HG02678 (cell line): ENCODE results near the gene IFNK.
"Not testable (repeated sequence)": the region's sequence is repeated elsewhere in the genome, so short reads cannot be mapped to it uniquely, and the experiment has no call there.

Source experiments
- ATAC-seq: cut with Tn5 transposase; IDR thresholded peaks from one replicate; pipeline ENCODE4 v1.9.1; 2021; ENCODE audit warnings: mild to moderate bottlenecking, moderate library complexity; ENCODE audit not compliant: unreplicated experiment

IFNK gene

DNA sequence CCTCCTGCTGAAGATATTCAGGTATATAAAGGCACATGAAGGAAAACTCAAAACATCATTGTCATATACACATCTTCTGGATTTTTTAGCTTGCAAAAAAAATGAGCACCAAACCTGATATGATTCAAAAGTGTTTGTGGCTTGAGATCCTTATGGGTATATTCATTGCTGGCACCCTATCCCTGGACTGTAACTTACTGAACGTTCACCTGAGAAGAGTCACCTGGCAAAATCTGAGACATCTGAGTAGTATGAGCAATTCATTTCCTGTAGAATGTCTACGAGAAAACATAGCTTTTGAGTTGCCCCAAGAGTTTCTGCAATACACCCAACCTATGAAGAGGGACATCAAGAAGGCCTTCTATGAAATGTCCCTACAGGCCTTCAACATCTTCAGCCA, at the start of gene IFNK:
IFNK (plus strand) TSS at position 55 of the 400 bp plus-strand sequence; CDS start at position 102, 47 bp downstream.
- ATAC-seq, result no peak

DNA sequence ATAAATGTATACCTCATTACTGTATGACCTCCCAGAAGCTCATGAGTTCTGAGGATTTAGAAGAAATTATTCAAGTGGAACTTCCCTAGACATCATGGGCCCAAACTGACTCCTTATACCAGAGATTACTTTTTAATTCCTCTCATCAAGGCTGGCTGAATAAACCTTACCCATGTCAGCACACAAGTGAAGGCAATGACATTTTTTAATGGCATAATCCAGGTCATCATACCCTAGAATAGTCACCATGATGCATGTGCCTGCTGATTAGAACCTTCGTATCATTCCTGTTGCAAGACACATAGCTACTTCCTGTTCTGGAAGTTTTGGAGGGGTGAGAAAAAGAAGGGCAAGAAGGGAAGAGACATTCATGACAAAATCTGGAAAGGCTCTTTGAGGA, 49.8 kb upstream of the IFNK start:
- ATAC-seq, result no peak

DNA sequence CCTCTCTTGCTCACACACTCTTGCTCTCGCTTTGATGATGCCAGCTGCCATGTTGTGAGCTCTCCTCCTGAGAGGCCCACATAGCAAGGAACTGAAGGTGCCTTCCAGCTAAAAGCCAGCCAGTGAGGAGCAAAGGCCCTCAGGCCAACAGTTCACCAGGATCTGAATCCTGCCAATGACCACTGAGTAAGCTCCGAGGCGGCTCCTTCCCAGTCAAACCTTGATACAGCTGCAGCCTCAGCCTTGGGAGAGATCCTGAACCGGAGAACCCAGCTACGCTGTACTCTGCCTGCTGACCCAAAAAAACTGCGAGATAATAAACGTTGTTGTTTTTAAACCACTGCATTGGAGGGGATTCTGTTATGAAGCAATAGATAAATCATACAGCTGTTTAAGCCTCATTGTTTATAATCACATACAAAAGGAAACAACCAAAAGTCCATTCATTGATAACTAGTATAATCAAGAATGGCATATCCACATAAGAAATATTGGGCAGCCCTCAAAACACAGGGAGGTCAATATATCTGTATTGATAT, 49.0 kb upstream of the IFNK start:
- ATAC-seq, result no peak

GRCh38 chr9:27476870-27477515, 47.1 kb upstream of the IFNK start:
- ATAC-seq, result no peak

- ATAC-seq, result no peak
Observed at GRCh38 chr9:27478322-27478721, 45.8 kb upstream of the IFNK start.

GRCh38 chr9:27482709-27483108, 41.4 kb upstream of the IFNK start:
- ATAC-seq, result no peak

- no peak for ATAC-seq
Observed at GRCh38 chr9:27483576-27483975, 40.5 kb upstream of the IFNK start.

- peak; percentile 76 for ATAC-seq
Observed at GRCh38 chr9:27485158-27485557, 38.9 kb upstream of the IFNK start.

DNA sequence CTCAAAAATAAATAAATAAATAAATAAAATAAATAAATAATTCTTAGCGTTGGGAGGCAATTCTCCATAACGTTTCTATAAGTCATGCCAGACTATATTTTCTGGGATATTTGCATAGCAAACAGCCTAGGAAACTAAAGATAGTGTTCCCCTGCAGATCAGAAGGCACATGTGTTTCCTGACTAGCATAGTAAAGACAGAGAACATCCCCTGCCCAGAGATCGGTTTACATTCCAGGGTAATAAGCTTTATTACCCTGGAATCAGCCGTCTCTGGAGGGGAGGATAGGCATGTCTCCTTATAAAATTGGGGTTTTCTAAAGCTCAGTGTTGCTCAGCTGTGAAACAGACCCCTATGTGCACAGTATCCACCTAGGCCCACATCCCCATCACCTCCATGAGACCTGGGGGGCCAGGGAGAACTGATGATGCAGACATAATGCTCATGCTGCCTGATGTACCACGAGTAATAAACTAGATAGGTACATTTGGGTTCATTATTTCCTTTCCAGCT, 36.9 kb upstream of the IFNK start:
- no peak for ATAC-seq

DNA sequence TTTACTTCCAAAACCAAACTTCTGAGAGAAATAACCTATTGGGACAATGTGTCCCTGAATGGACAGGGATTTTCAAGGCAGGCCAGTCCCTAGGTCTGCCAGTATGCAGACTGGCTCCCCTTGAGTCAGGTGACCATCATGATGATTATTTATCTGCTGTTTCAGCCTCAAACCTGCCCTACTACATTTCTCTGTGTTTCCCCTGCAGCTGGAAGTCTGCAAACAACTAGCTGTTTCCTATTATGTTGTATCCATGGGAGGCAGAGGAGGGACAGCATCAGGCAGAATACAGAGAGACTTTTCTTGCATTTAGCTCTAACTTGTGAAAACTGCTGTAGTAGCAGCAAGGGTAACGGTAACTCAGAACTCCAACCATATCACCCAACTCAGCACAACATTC, 36.2 kb upstream of the IFNK start:
- ATAC-seq, result no peak

GRCh38 chr9:27489087-27489876, 34.8 kb upstream of the IFNK start:
- ATAC-seq, result peak; percentile 86

DNA sequence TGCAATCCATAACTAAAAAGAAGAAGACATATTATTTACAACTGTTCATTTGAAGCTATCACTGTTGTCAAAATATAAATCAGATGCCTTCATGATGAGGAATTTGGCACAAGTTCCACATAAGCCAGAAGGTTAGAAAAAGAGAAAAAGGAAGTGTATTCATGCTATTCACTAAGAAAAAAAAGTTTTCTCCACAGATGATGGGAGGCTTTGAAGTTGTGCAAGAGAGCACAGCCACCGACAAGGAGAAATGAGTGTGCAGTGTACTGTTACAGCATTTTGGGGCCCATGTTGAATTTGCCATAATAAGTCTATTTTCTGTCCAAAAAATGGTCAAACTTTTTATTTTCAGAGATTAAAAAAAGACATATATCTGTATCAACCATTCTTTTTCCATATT, 32.9 kb upstream of the IFNK start:
- ATAC-seq, result no peak

DNA sequence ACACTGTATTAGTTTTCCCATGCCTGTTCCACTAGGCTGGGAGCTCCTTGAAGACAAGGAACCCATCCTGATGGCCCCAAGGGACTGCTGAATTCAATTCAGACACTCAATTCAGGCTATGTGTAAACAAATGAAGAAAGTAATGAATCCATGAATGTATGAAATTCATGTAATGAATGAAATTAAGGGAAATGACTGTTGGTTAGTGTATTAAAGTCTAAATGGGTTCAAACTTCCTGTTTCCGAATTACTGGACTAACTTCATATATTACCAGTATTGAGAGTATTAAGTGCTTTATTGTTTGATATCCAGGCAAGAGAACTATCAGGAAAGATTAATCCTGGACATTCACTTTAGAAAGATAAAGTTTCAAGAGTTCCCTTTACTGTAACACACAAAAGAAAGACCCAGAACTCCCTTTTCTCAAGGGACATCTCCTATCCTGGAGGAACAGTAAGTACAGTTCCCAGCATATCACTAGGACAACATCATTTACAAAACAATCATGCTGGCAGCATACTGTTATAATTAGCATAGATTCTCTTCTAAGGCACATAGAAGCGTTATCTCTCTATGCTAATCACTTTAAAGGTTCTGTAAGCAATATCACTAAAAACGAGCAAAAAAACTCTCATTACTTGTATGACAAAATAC, 28.5 kb upstream of the IFNK start:
- ATAC-seq, result no peak

GRCh38 chr9:27496135-27496504, 28.0 kb upstream of the IFNK start:
- no peak for ATAC-seq

GRCh38 chr9:27497883-27498417, 26.1 kb upstream of the IFNK start:
- ATAC-seq, result no peak

GRCh38 chr9:27499451-27499850, 24.6 kb upstream of the IFNK start:
- no peak for ATAC-seq

GRCh38 chr9:27500902-27501301, 23.2 kb upstream of the IFNK start:
- ATAC-seq, result not testable (repeated sequence)

GRCh38 chr9:27503623-27504022, 20.5 kb upstream of the IFNK start:
- ATAC-seq, result no peak

DNA sequence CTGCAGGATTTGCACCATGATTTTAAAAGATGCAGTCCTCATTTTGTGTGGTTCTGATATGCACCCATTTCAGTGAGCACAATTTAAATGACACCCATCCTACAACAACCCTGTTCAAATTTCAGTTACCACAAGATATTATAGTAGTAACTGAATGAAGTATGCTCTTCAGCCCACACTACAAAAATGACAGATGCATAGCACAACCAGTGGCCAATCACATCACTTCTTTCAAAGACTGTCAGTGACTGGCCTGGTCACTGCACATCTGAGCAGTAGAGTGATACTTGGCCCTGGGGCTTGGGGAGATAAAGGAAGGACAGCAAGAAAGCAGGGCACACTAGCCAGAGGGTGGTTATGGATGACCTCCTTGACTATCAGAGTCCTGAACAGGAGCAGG, 19.8 kb upstream of the IFNK start:
- ATAC-seq, result no peak

GRCh38 chr9:27505744-27506161, 18.3 kb upstream of the IFNK start:
- no peak for ATAC-seq

DNA sequence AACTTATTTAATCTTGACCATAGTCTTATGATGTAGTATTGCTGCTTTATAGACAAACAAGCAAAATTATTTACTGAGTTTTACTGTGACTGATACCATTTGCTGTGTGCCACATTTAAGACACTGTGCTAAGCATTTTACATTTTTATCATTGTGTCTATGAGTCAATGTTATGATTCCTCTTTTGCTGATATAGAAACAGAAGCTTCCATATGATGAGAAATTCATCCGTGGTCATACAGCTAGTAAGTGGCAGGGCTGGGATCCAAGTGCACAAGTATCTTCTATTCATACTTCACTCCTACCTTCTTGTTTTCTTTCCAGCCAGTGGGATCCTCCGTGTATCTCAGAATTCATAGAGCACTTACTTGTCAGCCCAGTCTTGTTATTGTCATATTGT, 17.1 kb upstream of the IFNK start:
- ATAC-seq, result no peak
